ENCODE results near the gene KCNC1.

The KCNC1 gene

DNA sequence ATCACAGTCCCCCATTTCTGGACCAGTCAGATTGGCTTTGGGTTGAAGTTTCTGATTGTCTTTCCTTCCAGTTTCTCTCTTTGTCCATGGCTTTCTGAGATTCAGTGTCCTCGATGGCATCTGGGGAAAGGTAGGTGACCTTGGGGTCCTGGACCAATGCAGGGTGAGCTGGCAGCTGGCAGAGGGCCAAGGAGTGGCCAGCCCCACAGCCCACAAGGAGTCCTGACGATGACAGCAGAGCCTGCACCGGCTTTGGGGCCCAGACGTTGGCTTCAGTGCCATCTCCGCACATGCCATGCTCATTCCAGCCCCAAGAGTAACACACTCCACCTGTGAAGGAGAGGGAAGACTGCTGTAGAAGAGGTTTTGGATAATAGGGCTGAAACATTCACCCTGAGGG lies 53.5 kb downstream of the KCNC1 start:
- Histone ChIP-seq H3K4me1 (ENCODE audit: control insufficient read depth in 1 of 2, insufficient read depth in 2 of 2, low read length in 2 of 2) (no peaks in the 10 kb centered on the region), H3K27me3 (ENCODE audit: control insufficient read depth in 1 of 2, insufficient read depth in 2 of 2, low read length in 2 of 2) (no peaks in the 10 kb centered on the region), H3K27ac (ENCODE audit: low read depth, low read length) (no peak overlapping the region), H3K9ac (ENCODE audit: low read depth in 1 of 2, low read length in 2 of 2) (no peak overlapping the region), H3K9me3 (ENCODE audit: control insufficient read depth in 1 of 2, low read length in 2 of 2) (no peaks in the 10 kb centered on the region), H3K4me3 (ENCODE audit: low read depth in 1 of 2, low read length in 2 of 2) (no peak overlapping the region), H3K36me3 (ENCODE audit: control insufficient read depth in 1 of 2, insufficient read depth in 2 of 2, low read length in 2 of 2) (no peaks in the 10 kb centered on the region)

DNA sequence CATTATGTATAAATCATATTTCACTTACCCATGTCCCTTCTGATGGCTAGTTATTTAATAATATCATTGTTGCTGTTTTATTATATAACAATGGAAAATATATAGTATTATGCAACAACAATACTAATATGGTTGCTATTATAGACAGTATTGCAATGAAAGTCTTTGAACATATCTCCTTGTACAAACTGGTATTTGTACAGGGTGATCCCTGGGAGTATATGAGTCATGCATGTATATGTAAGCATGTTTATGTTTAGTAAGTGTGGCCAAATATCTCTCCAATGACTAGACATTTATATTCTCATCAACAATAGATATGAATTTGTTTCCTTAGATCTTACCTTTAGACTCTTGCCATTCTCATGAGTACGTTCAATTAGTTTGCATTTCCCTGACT lies 55.9 kb downstream of the KCNC1 start:
- no peaks in the 10 kb centered on the region for H3K9me3 ChIP-seq (ENCODE audit: control insufficient read depth in 1 of 2, low read length in 2 of 2)
- no peaks in the 10 kb centered on the region for H3K27me3 ChIP-seq (ENCODE audit: control insufficient read depth in 1 of 2, insufficient read depth in 2 of 2, low read length in 2 of 2)
- no peaks in the 10 kb centered on the region for H3K36me3 ChIP-seq (ENCODE audit: control insufficient read depth in 1 of 2, insufficient read depth in 2 of 2, low read length in 2 of 2)
- no peaks in the 10 kb centered on the region for H3K4me1 ChIP-seq (ENCODE audit: control insufficient read depth in 1 of 2, insufficient read depth in 2 of 2, low read length in 2 of 2)
- H3K9ac ChIP-seq (ENCODE audit: low read depth in 1 of 2, low read length in 2 of 2), result no peak overlapping the region
- no peak overlapping the region for H3K4me3 ChIP-seq (ENCODE audit: low read depth in 1 of 2, low read length in 2 of 2)
- no peak overlapping the region for H3K27ac ChIP-seq (ENCODE audit: low read depth, low read length)

DNA sequence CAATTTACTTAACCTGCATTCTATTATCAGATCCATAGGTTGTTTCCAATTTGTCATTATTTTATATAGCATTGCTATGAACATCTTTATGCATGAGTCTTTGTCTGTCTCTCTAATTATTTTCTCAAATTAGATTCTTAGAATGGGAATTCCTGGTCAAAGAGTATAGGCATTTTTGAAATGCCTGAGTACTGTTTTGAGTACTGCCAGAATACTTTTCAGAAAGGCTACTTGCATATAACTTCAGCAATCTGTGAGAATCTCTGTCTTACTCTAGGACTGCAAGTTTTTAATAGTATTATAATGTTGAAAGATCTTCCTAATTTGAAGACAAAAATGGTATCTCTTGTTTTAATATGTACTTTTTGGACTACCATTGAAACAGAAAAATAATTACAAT lies 56.6 kb downstream of the KCNC1 start:
- no peak overlapping the region for H3K9ac ChIP-seq (ENCODE audit: low read depth in 1 of 2, low read length in 2 of 2)
- H3K4me3 ChIP-seq (ENCODE audit: low read depth in 1 of 2, low read length in 2 of 2), result no peak overlapping the region
- no peaks in the 10 kb centered on the region for H3K36me3 ChIP-seq (ENCODE audit: control insufficient read depth in 1 of 2, insufficient read depth in 2 of 2, low read length in 2 of 2)
- no peaks in the 10 kb centered on the region for H3K27me3 ChIP-seq (ENCODE audit: control insufficient read depth in 1 of 2, insufficient read depth in 2 of 2, low read length in 2 of 2)
- no peaks in the 10 kb centered on the region for H3K9me3 ChIP-seq (ENCODE audit: control insufficient read depth in 1 of 2, low read length in 2 of 2)
- no peaks in the 10 kb centered on the region for H3K4me1 ChIP-seq (ENCODE audit: control insufficient read depth in 1 of 2, insufficient read depth in 2 of 2, low read length in 2 of 2)
- no peak overlapping the region for H3K27ac ChIP-seq (ENCODE audit: low read depth, low read length)

DNA sequence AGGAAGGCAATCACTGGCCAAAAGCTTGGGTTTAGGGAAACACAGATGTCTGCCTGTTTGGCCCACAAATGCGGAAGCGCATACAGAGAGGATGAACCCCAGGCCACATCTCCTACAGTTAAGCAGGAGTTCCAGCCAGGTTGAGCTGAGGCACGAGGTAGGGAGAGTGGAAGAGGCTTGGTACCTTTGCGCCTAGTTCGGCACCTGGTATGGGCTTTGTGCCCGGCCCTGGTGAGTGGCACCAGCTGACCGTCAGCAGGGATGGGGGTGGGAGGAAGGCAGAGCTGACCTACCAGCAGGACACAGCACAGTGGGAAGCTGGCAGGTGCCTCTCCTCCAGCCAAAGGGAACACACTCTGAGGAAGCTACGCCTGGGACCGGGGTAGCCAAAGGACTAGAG lies 57.6 kb downstream of the KCNC1 start:
- no peaks in the 10 kb centered on the region for H3K4me1 ChIP-seq (ENCODE audit: control insufficient read depth in 1 of 2, insufficient read depth in 2 of 2, low read length in 2 of 2)
- no peak overlapping the region for H3K4me3 ChIP-seq (ENCODE audit: low read depth in 1 of 2, low read length in 2 of 2)

DNA sequence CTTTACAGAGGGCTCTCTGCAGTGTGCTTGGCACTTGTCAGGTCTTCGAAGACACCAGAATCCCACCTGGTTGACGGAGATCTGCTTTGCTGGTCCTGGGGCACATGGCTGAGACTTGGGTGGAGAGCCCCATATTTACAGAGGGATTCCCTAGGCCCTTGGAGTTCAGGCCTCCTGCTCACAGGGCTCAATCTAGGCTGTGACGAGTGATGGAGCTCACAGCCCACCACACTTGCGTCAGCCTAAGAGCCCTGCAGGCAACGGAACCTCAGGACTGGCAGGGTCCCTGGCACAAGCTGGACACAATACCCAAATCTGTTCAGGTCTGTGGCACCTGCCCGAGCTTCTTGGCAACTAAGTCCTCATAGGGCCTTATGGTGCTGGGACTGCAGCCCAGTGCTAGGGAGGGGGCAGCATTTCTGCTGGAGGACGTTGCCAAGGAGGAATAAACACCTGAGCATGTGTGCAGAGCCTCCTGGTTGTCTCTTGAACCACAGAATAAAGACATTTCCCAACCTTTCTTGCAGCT lies 59.1 kb downstream of the KCNC1 start:
- no peaks in the 10 kb centered on the region for H3K9me3 ChIP-seq (ENCODE audit: control insufficient read depth in 1 of 2, low read length in 2 of 2)
- no peaks in the 10 kb centered on the region for H3K27me3 ChIP-seq (ENCODE audit: control insufficient read depth in 1 of 2, insufficient read depth in 2 of 2, low read length in 2 of 2)
- H3K4me3 ChIP-seq (ENCODE audit: low read depth in 1 of 2, low read length in 2 of 2), result no peak overlapping the region
- H3K9ac ChIP-seq (ENCODE audit: low read depth in 1 of 2, low read length in 2 of 2), result no peak overlapping the region
- H3K4me1 ChIP-seq (ENCODE audit: control insufficient read depth in 1 of 2, insufficient read depth in 2 of 2, low read length in 2 of 2), result no peaks in the 10 kb centered on the region
- no peak overlapping the region for H3K27ac ChIP-seq (ENCODE audit: low read depth, low read length)
- no peaks in the 10 kb centered on the region for H3K36me3 ChIP-seq (ENCODE audit: control insufficient read depth in 1 of 2, insufficient read depth in 2 of 2, low read length in 2 of 2)

More for the DNA sequence above, 57.6 kb downstream of the KCNC1 start:
- no peaks in the 10 kb centered on the region for H3K36me3 ChIP-seq (ENCODE audit: control insufficient read depth in 1 of 2, insufficient read depth in 2 of 2, low read length in 2 of 2)
- no peaks in the 10 kb centered on the region for H3K27me3 ChIP-seq (ENCODE audit: control insufficient read depth in 1 of 2, insufficient read depth in 2 of 2, low read length in 2 of 2)
- H3K9me3 ChIP-seq (ENCODE audit: control insufficient read depth in 1 of 2, low read length in 2 of 2), result no peaks in the 10 kb centered on the region
- H3K27ac ChIP-seq (ENCODE audit: low read depth, low read length), result no peak overlapping the region
- no peak overlapping the region for H3K9ac ChIP-seq (ENCODE audit: low read depth in 1 of 2, low read length in 2 of 2)

DNA sequence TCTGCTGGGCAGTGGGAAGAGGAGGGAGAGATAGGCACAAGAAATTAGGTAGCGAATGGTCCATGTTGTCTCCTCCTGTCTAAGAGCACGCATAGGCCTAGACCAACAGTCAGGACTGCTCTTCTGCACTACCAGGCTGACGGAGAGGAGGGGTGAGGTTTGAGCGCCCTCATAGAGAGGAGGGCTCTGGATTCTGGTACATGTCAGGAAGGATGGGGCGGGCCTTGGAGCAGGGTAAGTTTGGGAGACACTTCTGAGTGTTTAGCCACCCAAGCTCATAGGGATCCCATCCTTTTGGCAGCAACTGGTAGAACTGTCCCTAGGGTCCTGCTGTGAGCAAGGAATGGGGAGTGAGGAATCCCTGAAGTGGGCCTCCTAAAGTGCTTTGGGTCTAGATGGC lies 60.4 kb downstream of the KCNC1 start:
- no peaks in the 10 kb centered on the region for H3K36me3 ChIP-seq (ENCODE audit: control insufficient read depth in 1 of 2, insufficient read depth in 2 of 2, low read length in 2 of 2)
- no peaks in the 10 kb centered on the region for H3K4me1 ChIP-seq (ENCODE audit: control insufficient read depth in 1 of 2, insufficient read depth in 2 of 2, low read length in 2 of 2)
- no peak overlapping the region for H3K4me3 ChIP-seq (ENCODE audit: low read depth in 1 of 2, low read length in 2 of 2)
- H3K9me3 ChIP-seq (ENCODE audit: control insufficient read depth in 1 of 2, low read length in 2 of 2), result no peaks in the 10 kb centered on the region
- no peak overlapping the region for H3K9ac ChIP-seq (ENCODE audit: low read depth in 1 of 2, low read length in 2 of 2)
- H3K27me3 ChIP-seq (ENCODE audit: control insufficient read depth in 1 of 2, insufficient read depth in 2 of 2, low read length in 2 of 2), result no peaks in the 10 kb centered on the region
- H3K27ac ChIP-seq (ENCODE audit: low read depth, low read length), result no peak overlapping the region

DNA sequence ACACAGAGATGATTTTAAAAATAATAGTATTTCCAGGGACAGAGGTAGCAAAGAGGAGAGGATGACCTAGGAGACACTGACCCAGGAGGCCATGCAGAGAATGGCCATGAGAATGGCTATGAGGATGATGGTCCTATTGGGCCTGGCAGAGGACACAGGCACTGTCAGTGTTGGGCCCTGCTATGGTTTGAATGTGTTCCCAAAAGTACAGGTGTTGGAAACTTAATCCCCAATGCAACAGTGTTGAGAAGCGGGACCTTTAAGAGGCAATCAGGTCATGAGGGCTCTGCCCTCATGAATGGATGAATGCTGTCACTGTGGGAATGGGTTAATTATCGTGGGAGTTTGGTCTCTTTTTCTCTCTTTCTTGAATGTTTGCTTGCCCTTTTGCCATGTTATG lies 61.6 kb downstream of the KCNC1 start:
- Histone ChIP-seq H3K36me3 (ENCODE audit: control insufficient read depth in 1 of 2, insufficient read depth in 2 of 2, low read length in 2 of 2) (no peaks in the 10 kb centered on the region), H3K4me3 (ENCODE audit: low read depth in 1 of 2, low read length in 2 of 2) (no peak overlapping the region), H3K9ac (ENCODE audit: low read depth in 1 of 2, low read length in 2 of 2) (no peak overlapping the region), H3K9me3 (ENCODE audit: control insufficient read depth in 1 of 2, low read length in 2 of 2) (no peaks in the 10 kb centered on the region), H3K4me1 (ENCODE audit: control insufficient read depth in 1 of 2, insufficient read depth in 2 of 2, low read length in 2 of 2) (no peaks in the 10 kb centered on the region), H3K27ac (ENCODE audit: low read depth, low read length) (no peak overlapping the region), H3K27me3 (ENCODE audit: control insufficient read depth in 1 of 2, insufficient read depth in 2 of 2, low read length in 2 of 2) (no peaks in the 10 kb centered on the region)

DNA sequence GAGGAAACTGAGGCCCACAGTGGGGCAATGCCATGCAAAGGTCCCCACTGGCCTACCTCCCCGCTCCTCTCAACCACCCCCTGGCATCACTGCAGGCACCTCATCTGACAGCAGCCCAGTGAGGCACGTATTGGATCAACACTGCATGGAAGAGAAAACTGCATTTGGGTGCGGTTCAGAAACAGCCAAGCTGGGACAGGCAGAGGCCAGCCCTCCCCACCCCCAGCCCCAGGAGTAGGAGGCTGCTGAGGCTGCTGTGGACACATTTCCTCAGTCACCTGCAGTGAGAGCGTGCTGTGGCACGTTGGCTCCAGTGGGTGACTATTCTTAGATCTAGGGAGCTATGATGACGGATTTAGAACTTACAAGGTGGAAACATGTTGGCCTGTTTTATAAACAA lies 63.7 kb downstream of the KCNC1 start:
- H3K27ac ChIP-seq (ENCODE audit: low read depth, low read length), result no peak overlapping the region
- H3K9me3 ChIP-seq (ENCODE audit: control insufficient read depth in 1 of 2, low read length in 2 of 2), result no peaks in the 10 kb centered on the region
- no peaks in the 10 kb centered on the region for H3K36me3 ChIP-seq (ENCODE audit: control insufficient read depth in 1 of 2, insufficient read depth in 2 of 2, low read length in 2 of 2)
- no peak overlapping the region for H3K9ac ChIP-seq (ENCODE audit: low read depth in 1 of 2, low read length in 2 of 2)
- H3K4me3 ChIP-seq (ENCODE audit: low read depth in 1 of 2, low read length in 2 of 2), result no peak overlapping the region
- no peaks in the 10 kb centered on the region for H3K4me1 ChIP-seq (ENCODE audit: control insufficient read depth in 1 of 2, insufficient read depth in 2 of 2, low read length in 2 of 2)
- no peaks in the 10 kb centered on the region for H3K27me3 ChIP-seq (ENCODE audit: control insufficient read depth in 1 of 2, insufficient read depth in 2 of 2, low read length in 2 of 2)

DNA sequence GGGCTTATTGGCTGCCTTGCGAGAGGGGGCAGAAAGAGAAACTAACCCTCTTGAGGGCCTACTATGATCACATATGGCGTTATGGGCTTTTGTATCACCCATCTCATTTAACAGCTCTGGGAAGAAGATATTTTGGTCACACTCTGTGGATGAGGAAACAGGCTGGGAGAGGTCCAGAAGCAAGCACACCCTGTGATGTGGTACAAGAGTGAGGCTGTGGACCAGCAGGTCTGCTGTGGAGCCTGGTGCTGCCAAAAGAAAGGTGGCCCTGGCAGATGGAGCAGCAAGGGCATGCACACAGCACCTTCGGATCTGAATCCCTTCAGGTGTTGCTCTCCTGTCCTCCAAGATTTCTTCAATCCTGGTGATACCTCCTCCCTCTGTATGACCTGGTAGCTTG lies 64.1 kb downstream of the KCNC1 start:
- Histone ChIP-seq H3K9ac (ENCODE audit: low read depth in 1 of 2, low read length in 2 of 2) (no peak overlapping the region), H3K27me3 (ENCODE audit: control insufficient read depth in 1 of 2, insufficient read depth in 2 of 2, low read length in 2 of 2) (no peaks in the 10 kb centered on the region), H3K9me3 (ENCODE audit: control insufficient read depth in 1 of 2, low read length in 2 of 2) (no peaks in the 10 kb centered on the region), H3K27ac (ENCODE audit: low read depth, low read length) (no peak overlapping the region), H3K36me3 (ENCODE audit: control insufficient read depth in 1 of 2, insufficient read depth in 2 of 2, low read length in 2 of 2) (no peaks in the 10 kb centered on the region), H3K4me1 (ENCODE audit: control insufficient read depth in 1 of 2, insufficient read depth in 2 of 2, low read length in 2 of 2) (no peaks in the 10 kb centered on the region), H3K4me3 (ENCODE audit: low read depth in 1 of 2, low read length in 2 of 2) (no peak overlapping the region)

DNA sequence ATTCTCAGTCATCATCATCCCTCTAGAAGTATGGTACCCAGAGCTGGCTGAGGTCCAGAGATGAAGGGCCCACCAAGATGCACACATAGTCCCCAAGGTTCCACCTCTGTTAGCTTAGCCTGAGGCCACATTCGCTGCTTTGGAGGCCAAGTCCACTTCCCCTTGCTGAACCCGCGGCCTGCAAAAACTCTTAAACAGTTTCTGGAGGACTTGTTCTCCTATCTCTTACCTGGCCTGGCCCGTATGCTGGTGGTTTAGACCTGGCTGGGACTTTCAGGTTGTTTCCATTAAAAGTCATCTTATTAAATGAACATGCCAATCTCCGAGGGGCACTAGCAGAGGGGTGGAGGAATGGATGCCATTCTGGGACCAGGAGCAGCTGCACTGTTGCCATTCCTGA lies 64.6 kb downstream of the KCNC1 start:
- no peak overlapping the region for H3K27ac ChIP-seq (ENCODE audit: low read depth, low read length)

DNA sequence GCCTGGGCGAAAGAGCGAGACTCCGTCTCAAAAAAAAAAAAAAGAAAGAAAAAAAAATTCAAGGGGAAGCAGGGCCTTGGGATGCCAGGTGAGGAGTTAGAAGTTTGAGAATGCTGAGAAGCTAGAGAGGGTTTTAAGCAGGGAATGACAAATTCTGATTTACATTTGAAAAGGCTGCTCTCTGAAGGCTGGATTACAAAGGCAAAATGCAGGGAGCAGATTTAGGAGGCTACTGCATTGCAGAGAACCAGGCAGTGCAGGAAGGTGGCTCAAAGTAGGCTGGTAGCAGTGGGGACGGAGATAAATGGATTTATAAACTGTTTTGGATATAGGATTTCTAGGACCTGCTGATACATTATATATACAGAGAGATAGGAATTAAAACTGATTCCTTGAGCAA lies 66.6 kb downstream of the KCNC1 start:
- no peaks in the 10 kb centered on the region for H3K36me3 ChIP-seq (ENCODE audit: control insufficient read depth in 1 of 2, insufficient read depth in 2 of 2, low read length in 2 of 2)
- H3K4me3 ChIP-seq (ENCODE audit: low read depth in 1 of 2, low read length in 2 of 2), result no peak overlapping the region
- no peak overlapping the region for H3K27ac ChIP-seq (ENCODE audit: low read depth, low read length)
- H3K9ac ChIP-seq (ENCODE audit: low read depth in 1 of 2, low read length in 2 of 2), result no peak overlapping the region
- H3K4me1 ChIP-seq (ENCODE audit: control insufficient read depth in 1 of 2, insufficient read depth in 2 of 2, low read length in 2 of 2), result no peaks in the 10 kb centered on the region
- H3K9me3 ChIP-seq (ENCODE audit: control insufficient read depth in 1 of 2, low read length in 2 of 2), result no peaks in the 10 kb centered on the region
- no peaks in the 10 kb centered on the region for H3K27me3 ChIP-seq (ENCODE audit: control insufficient read depth in 1 of 2, insufficient read depth in 2 of 2, low read length in 2 of 2)

More for the DNA sequence above, 64.6 kb downstream of the KCNC1 start:
- no peak overlapping the region for H3K9ac ChIP-seq (ENCODE audit: low read depth in 1 of 2, low read length in 2 of 2)
- H3K4me3 ChIP-seq (ENCODE audit: low read depth in 1 of 2, low read length in 2 of 2), result no peak overlapping the region
- H3K9me3 ChIP-seq (ENCODE audit: control insufficient read depth in 1 of 2, low read length in 2 of 2), result no peaks in the 10 kb centered on the region
- H3K27me3 ChIP-seq (ENCODE audit: control insufficient read depth in 1 of 2, insufficient read depth in 2 of 2, low read length in 2 of 2), result no peaks in the 10 kb centered on the region
- no peaks in the 10 kb centered on the region for H3K4me1 ChIP-seq (ENCODE audit: control insufficient read depth in 1 of 2, insufficient read depth in 2 of 2, low read length in 2 of 2)
- no peaks in the 10 kb centered on the region for H3K36me3 ChIP-seq (ENCODE audit: control insufficient read depth in 1 of 2, insufficient read depth in 2 of 2, low read length in 2 of 2)

All from duodenal mucosa (tissue), 2 donors.